ENCODE data around the gene TSHZ2. TPM values are rescaled to one million over a fixed set of nuclear protein-coding genes. Genes with fewer than 3 reads are reported as not detected.

The TSHZ2 gene
- total RNA-seq, 1 experiment from 2014 or later, result 0.07 TPM

GRCh38 chr20:53040693-53041589 lies 68.8 kb downstream of the TSHZ2 start:
- no peaks in the 10 kb centered on the region for H3K9me2 ChIP-seq (ENCODE audit: insufficient read depth)
- no peaks in the 10 kb centered on the region for H4K20me1 ChIP-seq (ENCODE audit: insufficient read depth)
- H2AFZ ChIP-seq (ENCODE audit: low read depth, low read length, poor library complexity, severe bottlenecking), result no peak overlapping the region
- ChIA-PET RAD21 (ENCODE audit: low non-redundant PET in 1 of 2, low total read pairs in 2 of 2, uncharacterized antibody in 2 of 2, unreplicated experiment in 2 of 2) (no interaction called here), POLR2A (no interaction called here), CTCF (no interaction called here)
- H3K36me3 ChIP-seq (ENCODE audit: control insufficient read depth in 1 of 2, insufficient read depth in 2 of 2, low read length in 2 of 2), result no peaks in the 10 kb centered on the region
- intact Hi-C loops (cut with micrococcal nuclease), result no loop called here
- no peak overlapping the region for H3K9ac ChIP-seq (ENCODE audit: low read length)
- peaks cover 0 to 3% of the 10 kb centered on the region in 2 experiments; a peak in 1 of 4 replicates for H3K9me3 ChIP-seq (ENCODE audit: control insufficient read depth in 1 of 2, insufficient read depth in 1 of 2, low read depth in 1 of 2, low read length in 2 of 2)
- ATAC-seq (no peak), DNase-seq (ENCODE audit: low read depth, low spot score) (no peak)
- no peaks in the 10 kb centered on the region for H3K79me2 ChIP-seq (ENCODE audit: insufficient read depth, low read length)
- no peak overlapping the region for H3K4me2 ChIP-seq (ENCODE audit: low read length)
- H3K27ac ChIP-seq (ENCODE audit: low read depth, low read length), result no peak overlapping the region
- no peaks in the 10 kb centered on the region for H3K4me1 ChIP-seq (ENCODE audit: control insufficient read depth in 1 of 2, insufficient read depth in 2 of 2, low read length in 2 of 2)
- H3K27me3 ChIP-seq (ENCODE audit: insufficient read depth, low read length), result no peaks in the 10 kb centered on the region
- TF ChIP-seq SIN3A (IDR thresholded peaks at IDR 0.05; ENCODE audit: low read depth), result no peak
- TF ChIP-seq CTCF (IDR thresholded peaks at IDR 0.05 in 2 of 3, conservative IDR thresholded peaks at IDR 0.05 in 1 of 3; ENCODE audit: borderline replicate concordance in 1 of 3, insufficient read depth in 1 of 3, low read depth in 2 of 3, low read length in 2 of 3), result no peak
- no peak for TF ChIP-seq YY1 (IDR thresholded peaks at IDR 0.05; ENCODE audit: extremely low read depth, insufficient replicate concordance, low read depth, low read length)
- TF ChIP-seq ATF3 (IDR thresholded peaks at IDR 0.05), result no peak
- TF ChIP-seq ZNF274 (IDR thresholded peaks at IDR 0.05; ENCODE audit: low read depth, low read length), result no peak
- no peak for TF ChIP-seq RAD21 (IDR thresholded peaks at IDR 0.05; ENCODE audit: low read depth)
- TF ChIP-seq SRF (IDR thresholded peaks at IDR 0.05; ENCODE audit: low read depth), result no peak
- no peak for TF ChIP-seq EZH2 (IDR thresholded peaks at IDR 0.05)
- TF ChIP-seq CEBPB (IDR thresholded peaks at IDR 0.05; ENCODE audit: low read depth), result no peak
- TF ChIP-seq MAX (IDR thresholded peaks at IDR 0.05), result no peak
- TF ChIP-seq CBX3 (IDR thresholded peaks at IDR 0.05; ENCODE audit: low read depth), result no peak
- TF ChIP-seq ELF1 (IDR thresholded peaks at IDR 0.05; ENCODE audit: borderline replicate concordance, low read depth), result no peak
- no peak overlapping the region for H3K4me3 ChIP-seq (replicated peaks in 1 of 2; ENCODE audit: low read depth in 1 of 2, low read length in 2 of 2)
- no TSS peak for BruUV-seq (replicated peaks)

Data from HCT116 (cell line).